ENCODE measurements around the gene KCNH4. TPM values are rescaled to one million over a fixed set of nuclear protein-coding genes. Genes with fewer than 3 reads are reported as not detected.

KCNH4 gene
- total RNA-seq, 1 donor from 2014 or later = 0.16 TPM

Other genes with a start within 250 kb of the KCNH4 start
- 74.0 and 80.6 TPM in 2 replicates for gene CNP, start 214.3 kb downstream of the KCNH4 start, total RNA-seq
- gene DNAJC7, start 163.7 kb downstream of the KCNH4 start, total RNA-seq = 103 and 111 TPM in 2 replicates
- gene NKIRAS2, start 161.1 kb downstream of the KCNH4 start, total RNA-seq = 22.2 and 24.7 TPM in 2 replicates
- gene C17orf113, start 130.5 kb downstream of the KCNH4 start, total RNA-seq = 0.05 and 0.11 TPM in 2 replicates
- gene ZNF385C, start 82.7 kb downstream of the KCNH4 start, total RNA-seq = not detected in 2 replicates
- gene DHX58, start 68.4 kb downstream of the KCNH4 start, total RNA-seq = 35.9 and 38.8 TPM in 2 replicates
- gene KAT2A, start 59.8 kb downstream of the KCNH4 start, total RNA-seq = 45.4 and 45.5 TPM in 2 replicates
- gene HSPB9, start 58.3 kb downstream of the KCNH4 start, total RNA-seq = not detected in 2 replicates
- 91.7 and 95.8 TPM in 2 replicates for gene RAB5C, start 26.2 kb downstream of the KCNH4 start, total RNA-seq
- gene HCRT, start 4.3 kb upstream of the KCNH4 start, total RNA-seq = not detected in 2 replicates
- 15.3 and 15.9 TPM in 2 replicates for gene GHDC, start 13.4 kb upstream of the KCNH4 start, total RNA-seq
- 147 and 149 TPM in 2 replicates for gene STAT5B, start 95.2 kb upstream of the KCNH4 start, total RNA-seq
- 123 and 124 TPM in 2 replicates for gene STAT5A, start 107.4 kb upstream of the KCNH4 start, total RNA-seq
- 105 and 109 TPM in 2 replicates for gene STAT3, start 207.3 kb upstream of the KCNH4 start, total RNA-seq
- 3.5 TPM in 2 replicates for gene CAVIN1, start 242.1 kb upstream of the KCNH4 start, total RNA-seq

Data from T-helper 2 cell treated with Interferon-gamma antibody and Interleukin-4, amounts not matched to agents 100 ng/mL and 5 ng/mL, for 36 hours (primary cell).